CD4-positive, CD25-positive, alpha-beta regulatory T cell (primary cell): ENCODE data around the gene CLIP4. TPM values are rescaled to one million over a fixed set of nuclear protein-coding genes. Genes with fewer than 3 reads are reported as not detected.
"Not testable (repeated sequence)": the region's sequence is repeated elsewhere in the genome, so short reads cannot be mapped to it uniquely, and the experiment has no call there.

Source experiments
- ATAC-seq, 2 donors: fragments of 150-1000 bp; cut with Tn5 transposase; one replicate each; pipeline ENCODE4 v1.10.0; 2021; ENCODE audit warnings: low read depth in 2 of 2, moderate number of reproducible peaks in 2 of 2, moderate library complexity in 1 of 2
- DNase-seq, 3 donors: peaks; one replicate each; pipeline versions ENCODE4 v3.0.0 to v3.0.0-alpha.2; 2012 to 2022; ENCODE audit warnings: mixed read lengths in 1 of 3
- H3K27ac ChIP-seq: one replicate; pipeline ENCODE4 v1.7.0; 2013; ENCODE audit warnings: mild to moderate bottlenecking, low read length; ENCODE audit not compliant: insufficient read depth, poor library complexity, severe bottlenecking
- H3K27me3 ChIP-seq: one replicate; pipeline ENCODE4 v1.7.0; 2013; ENCODE audit warnings: low read length; ENCODE audit not compliant: control insufficient read depth, insufficient read depth
- H3K36me3 ChIP-seq: one replicate; pipeline ENCODE4 v1.7.0; 2013; ENCODE audit warnings: mild to moderate bottlenecking, low read length, moderate library complexity; ENCODE audit not compliant: control insufficient read depth, insufficient read depth
- H3K4me1 ChIP-seq: 2 replicates; pipeline ENCODE4 v1.7.0; 2013; ENCODE audit warnings: mild to moderate bottlenecking, low read length; ENCODE audit not compliant: insufficient read depth, control insufficient read depth, poor library complexity, severe bottlenecking
- H3K4me3 ChIP-seq: one replicate; pipeline ENCODE4 v1.7.0; 2013; ENCODE audit warnings: low read depth, mild to moderate bottlenecking, low read length, moderate library complexity
- H3K9me3 ChIP-seq, 2 experiments: 1 replicate in 1 of 2; 2 replicates in 1 of 2; pipeline ENCODE4 v1.7.0; 2013; ENCODE audit warnings: low read length in 2 of 2, mild to moderate bottlenecking in 1 of 2, moderate library complexity in 1 of 2; ENCODE audit not compliant: control insufficient read depth in 2 of 2
- H3K27ac Mint-ChIP-seq, 3 donors: one replicate each; pipeline ENCODE4 v1.8.0; 2020 to 2022; ENCODE audit warnings: mild to moderate bottlenecking in 3 of 3, mixed read lengths in 3 of 3, moderate library complexity in 2 of 3
- H3K27me3 Mint-ChIP-seq: one replicate; pipeline ENCODE4 v1.8.0; 2022; ENCODE audit warnings: mild to moderate bottlenecking, mixed read lengths
- H3K36me3 Mint-ChIP-seq: one replicate; pipeline ENCODE4 v1.8.0; 2020; ENCODE audit warnings: mixed read lengths
- H3K4me1 Mint-ChIP-seq, 4 donors: one replicate each; pipeline ENCODE4 v1.8.0; 2020 to 2022; ENCODE audit warnings: mixed read lengths in 4 of 4, mild to moderate bottlenecking in 1 of 4
- H3K4me3 Mint-ChIP-seq, 4 donors: one replicate each; pipeline ENCODE4 v1.8.0; 2020 to 2022; ENCODE audit warnings: mild to moderate bottlenecking in 4 of 4, mixed read lengths in 4 of 4, moderate library complexity in 3 of 4
- H3K9me3 Mint-ChIP-seq, 7 donors: one replicate each; pipeline ENCODE4 v1.8.0; 2020 to 2022; ENCODE audit warnings: mixed read lengths in 7 of 7, mild to moderate bottlenecking in 3 of 7, moderate library complexity in 2 of 7
- polyA plus RNA-seq, 4 donors: library from polyadenylated mRNA; unstranded; fragments of 300-500 nt; fragmentation: Illumina TruSeq; gene quantifications; one replicate each; pipeline ENCODE4 v1.2.3, GENCODE V29; 2021
- total RNA-seq: library from RNA; stranded (reverse); gene quantifications from one replicate; pipeline ENCODE4 v1.2.3, GENCODE V29; 2022

Gene CLIP4
- total and polyA plus RNA-seq, 5 donors from 2014 or later = 13.5 to 37.7 (median 17.3) TPM

DNA sequence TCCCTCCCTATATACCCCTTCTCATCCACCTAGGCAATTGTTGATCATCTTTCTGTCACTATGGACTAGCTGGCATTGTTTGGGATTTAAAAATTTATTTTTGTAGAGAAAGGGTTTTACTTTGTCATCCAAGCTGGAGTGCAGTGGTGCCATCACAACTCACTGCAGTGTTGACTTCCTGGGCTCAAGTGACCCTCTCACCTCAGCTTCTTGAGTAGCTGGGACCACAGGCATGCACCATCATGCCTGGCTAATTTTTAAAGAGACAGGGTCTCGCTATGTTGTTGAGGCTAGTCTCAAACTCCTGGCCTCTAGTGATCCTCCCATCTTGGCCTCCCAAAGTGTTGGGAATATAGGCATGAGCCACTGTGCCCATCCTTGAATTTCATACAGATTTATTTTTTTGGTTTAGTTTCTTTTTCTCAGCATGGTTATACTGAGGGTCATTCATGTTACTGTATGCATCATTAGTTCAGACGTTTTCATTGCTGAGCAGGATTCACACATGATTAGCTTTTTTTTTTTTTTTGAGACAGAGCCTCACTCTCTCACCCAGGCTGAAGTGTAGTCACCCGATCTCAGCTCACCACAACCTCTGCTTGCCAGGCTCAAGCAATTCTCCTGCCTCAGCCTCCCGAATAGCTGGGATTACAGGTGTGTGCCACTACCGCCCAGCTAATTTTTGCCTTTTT lies 32.3 kb upstream of the CLIP4 start:
- H3K4me1 ChIP-seq = no peaks in the 10 kb centered on the region
- no peaks in the 10 kb centered on the region for H3K36me3 ChIP-seq
- Mint-ChIP-seq H3K9me3 (peaks cover 0 to 6% (median 0%) of the 10 kb centered on the region in 7 donors), H3K27ac (no peak overlapping the region), H3K36me3 (no peaks in the 10 kb centered on the region), H3K27me3 (peaks cover 16% of the 10 kb centered on the region), H3K4me1 (no peaks in the 10 kb centered on the region), H3K4me3 (no peak overlapping the region)
- DNase-seq = no peak
- no peak overlapping the region for H3K4me3 ChIP-seq
- H3K9me3 ChIP-seq = no peaks in the 10 kb centered on the region
- H3K27ac ChIP-seq = no peak overlapping the region
- ATAC-seq = no peak
- H3K27me3 ChIP-seq = peaks cover 2% of the 10 kb centered on the region

DNA sequence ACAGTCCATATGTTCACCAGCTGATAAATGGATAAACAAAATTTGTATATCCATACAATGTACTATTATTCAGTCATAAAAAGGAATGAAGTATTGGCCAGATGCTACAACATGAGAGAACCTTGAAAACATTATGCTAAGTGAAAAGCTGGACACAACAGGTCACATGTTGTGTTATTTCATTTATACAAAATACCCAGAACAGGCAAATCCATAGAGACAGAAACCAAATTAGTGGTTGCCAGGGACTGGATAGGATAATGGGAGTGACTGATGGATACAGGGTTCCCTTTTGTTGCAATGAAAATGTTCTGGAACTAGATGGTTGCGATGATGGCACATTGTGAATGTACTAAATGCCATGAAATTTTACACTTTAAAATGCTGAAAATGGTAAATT lies 30.7 kb upstream of the CLIP4 start:
- ATAC-seq = no peak
- no peaks in the 10 kb centered on the region for H3K36me3 Mint-ChIP-seq
- Histone ChIP-seq H3K36me3 (no peaks in the 10 kb centered on the region), H3K27ac (no peak overlapping the region), H3K4me3 (no peak overlapping the region), H3K4me1 (no peaks in the 10 kb centered on the region), H3K27me3 (peaks cover 5% of the 10 kb centered on the region), H3K9me3 (no peaks in the 10 kb centered on the region)
- no peak overlapping the region for H3K4me3 Mint-ChIP-seq
- peak overlapping the region in 1 of 3 donors; percentile 7 for H3K27ac Mint-ChIP-seq
- peaks cover 0 to 5% (median 0%) of the 10 kb centered on the region in 7 donors for H3K9me3 Mint-ChIP-seq
- H3K27me3 Mint-ChIP-seq = peaks cover 30% of the 10 kb centered on the region
- no peak for DNase-seq
- no peaks in the 10 kb centered on the region for H3K4me1 Mint-ChIP-seq

DNA sequence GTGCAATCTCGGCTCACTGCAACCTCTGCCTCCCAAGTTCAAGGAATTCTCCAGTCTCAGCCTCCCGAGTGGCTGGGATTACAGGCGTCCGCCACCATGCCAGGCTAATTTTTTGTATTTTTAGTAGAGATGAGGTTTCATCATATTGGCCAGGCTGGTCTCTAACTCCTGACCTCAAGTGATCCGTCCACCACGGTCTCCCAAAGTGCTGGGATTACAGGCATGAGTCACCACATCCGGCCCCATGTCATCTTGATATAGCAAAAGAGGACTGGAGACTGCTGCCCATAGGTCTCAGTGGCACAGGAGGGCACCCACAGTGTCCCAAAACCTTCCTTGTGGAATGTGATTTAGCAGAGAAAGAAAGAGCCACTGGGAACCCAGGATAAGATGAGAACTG lies 24.9 kb upstream of the CLIP4 start:
- H3K36me3 Mint-ChIP-seq, ATAC-seq, H3K9me3 Mint-ChIP-seq: not testable (repeated sequence)

DNA sequence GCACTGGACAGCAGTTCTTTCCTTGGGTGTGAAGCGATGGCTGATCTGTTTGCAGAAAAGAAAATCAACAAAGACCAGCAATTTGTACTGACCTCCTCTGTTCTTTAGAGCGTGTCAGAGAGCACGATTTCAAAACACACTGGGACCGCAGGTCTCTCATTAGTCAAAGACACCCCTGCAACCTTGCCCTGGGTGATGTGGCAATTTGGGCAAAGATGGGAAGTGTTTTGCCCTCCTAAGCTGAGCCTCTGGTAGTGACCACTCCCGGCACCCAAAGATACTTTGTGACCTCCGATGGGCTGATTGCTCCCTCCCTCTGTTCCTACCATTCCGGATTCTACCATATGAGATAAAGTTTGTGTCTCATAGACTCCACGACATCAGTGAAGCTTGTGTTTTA lies 18.2 kb upstream of the CLIP4 start:
- Mint-ChIP-seq H3K27me3 (peaks cover 16% of the 10 kb centered on the region), H3K9me3 (peaks cover 0 to 1% (median 0%) of the 10 kb centered on the region in 7 donors), H3K4me1 (no peaks in the 10 kb centered on the region), H3K27ac (no peak overlapping the region), H3K4me3 (no peak overlapping the region), H3K36me3 (no peaks in the 10 kb centered on the region)
- Histone ChIP-seq H3K27ac (no peak overlapping the region), H3K36me3 (no peaks in the 10 kb centered on the region), H3K4me3 (no peak overlapping the region), H3K9me3 (no peaks in the 10 kb centered on the region), H3K4me1 (no peaks in the 10 kb centered on the region), H3K27me3 (peaks cover 3% of the 10 kb centered on the region)
- DNase-seq = no peak
- ATAC-seq = no peak

More for the DNA sequence above, 24.9 kb upstream of the CLIP4 start:
- H3K4me1 ChIP-seq, H3K27ac ChIP-seq, H3K4me3 ChIP-seq, H3K36me3 ChIP-seq, DNase-seq, H3K4me3 Mint-ChIP-seq, H3K27ac Mint-ChIP-seq, H3K27me3 ChIP-seq, H3K4me1 Mint-ChIP-seq, H3K9me3 ChIP-seq: not testable (repeated sequence)
- H3K27me3 Mint-ChIP-seq = peaks cover 38% of the 10 kb centered on the region

DNA sequence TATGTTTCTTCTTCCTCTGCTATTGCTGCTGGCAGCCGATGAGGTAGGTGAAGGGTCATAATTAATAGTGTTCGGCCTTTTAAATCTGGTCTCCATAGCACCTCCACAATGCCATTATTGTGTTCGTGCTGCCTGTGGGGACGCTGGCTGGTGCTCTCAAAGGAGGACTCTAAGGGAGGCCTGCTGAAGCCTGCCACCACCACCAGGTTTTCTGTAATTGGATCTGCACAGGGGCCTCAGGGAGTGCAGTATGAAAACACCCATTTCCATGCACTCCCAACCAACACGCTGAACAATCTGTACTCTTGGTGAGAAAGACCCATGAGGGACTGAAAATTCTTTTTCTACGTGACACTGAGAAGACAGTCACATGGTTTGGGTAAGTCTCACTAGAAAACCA lies 17.6 kb upstream of the CLIP4 start:
- H3K36me3 Mint-ChIP-seq = no peaks in the 10 kb centered on the region
- Histone ChIP-seq H3K27me3 (peaks cover 3% of the 10 kb centered on the region), H3K27ac (no peak overlapping the region), H3K9me3 (no peaks in the 10 kb centered on the region), H3K36me3 (no peaks in the 10 kb centered on the region), H3K4me3 (no peak overlapping the region), H3K4me1 (no peaks in the 10 kb centered on the region)
- peaks cover 0 to 1% (median 0%) of the 10 kb centered on the region in 7 donors for H3K9me3 Mint-ChIP-seq
- H3K4me1 Mint-ChIP-seq = no peaks in the 10 kb centered on the region
- H3K27ac Mint-ChIP-seq = no peak overlapping the region
- ATAC-seq = no peak
- peak overlapping the region in 1 of 4 donors; percentile 52 for H3K4me3 Mint-ChIP-seq
- peaks cover 16% of the 10 kb centered on the region for H3K27me3 Mint-ChIP-seq
- DNase-seq = no peak

DNA sequence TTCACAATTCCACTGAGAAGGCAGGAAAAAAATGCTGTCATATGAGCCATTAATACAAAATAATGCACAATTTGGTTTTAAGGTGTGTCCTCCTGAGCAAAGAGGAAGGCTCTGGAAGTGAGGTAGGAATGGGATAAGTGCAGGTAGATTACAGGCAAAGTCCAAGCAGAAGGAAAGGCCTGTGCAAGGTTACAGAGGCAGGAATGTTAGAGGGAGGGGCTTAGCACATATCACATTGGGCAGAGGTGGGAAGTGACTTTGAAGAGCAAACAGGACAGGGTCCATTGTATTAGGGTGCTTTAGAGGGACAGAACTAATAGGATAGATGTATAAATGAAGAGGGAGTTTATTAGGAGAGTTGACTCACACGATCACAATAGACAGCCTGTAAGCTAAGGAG lies 14.7 kb upstream of the CLIP4 start:
- H3K4me3 ChIP-seq = no peak overlapping the region
- H3K36me3 ChIP-seq = no peaks in the 10 kb centered on the region
- H3K4me1 ChIP-seq = no peaks in the 10 kb centered on the region
- Mint-ChIP-seq H3K4me3 (no peak overlapping the region), H3K27me3 (peaks cover 16% of the 10 kb centered on the region), H3K4me1 (no peaks in the 10 kb centered on the region), H3K9me3 (peaks cover 0 to under 1% (median 0%) of the 10 kb centered on the region in 7 donors), H3K36me3 (no peaks in the 10 kb centered on the region), H3K27ac (no peak overlapping the region)
- H3K27ac ChIP-seq = no peak overlapping the region
- no peak for ATAC-seq
- H3K9me3 ChIP-seq = no peaks in the 10 kb centered on the region
- DNase-seq = no peak
- H3K27me3 ChIP-seq = peaks cover 2% of the 10 kb centered on the region

DNA sequence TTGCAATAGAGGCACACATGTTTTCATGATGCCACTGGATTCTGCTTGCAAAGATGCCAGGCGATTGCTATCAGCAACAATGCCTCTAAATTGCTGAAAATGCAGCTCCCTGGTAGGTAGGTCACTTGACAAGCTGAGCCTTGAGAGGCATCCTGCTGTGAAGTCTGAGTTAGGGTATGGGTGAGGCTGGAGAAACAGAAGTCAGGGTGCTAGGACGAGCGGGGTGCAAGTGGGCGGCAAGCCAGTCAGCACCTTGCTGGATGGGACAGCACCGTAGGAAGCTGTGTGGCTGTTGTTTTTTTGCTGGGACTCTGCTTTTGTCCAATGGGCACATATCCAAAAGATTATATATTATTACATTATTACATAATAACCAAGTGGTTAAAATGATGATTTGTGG lies 10.5 kb upstream of the CLIP4 start:
- ATAC-seq = no peak
- H3K27me3 ChIP-seq = no peaks in the 10 kb centered on the region

DNA sequence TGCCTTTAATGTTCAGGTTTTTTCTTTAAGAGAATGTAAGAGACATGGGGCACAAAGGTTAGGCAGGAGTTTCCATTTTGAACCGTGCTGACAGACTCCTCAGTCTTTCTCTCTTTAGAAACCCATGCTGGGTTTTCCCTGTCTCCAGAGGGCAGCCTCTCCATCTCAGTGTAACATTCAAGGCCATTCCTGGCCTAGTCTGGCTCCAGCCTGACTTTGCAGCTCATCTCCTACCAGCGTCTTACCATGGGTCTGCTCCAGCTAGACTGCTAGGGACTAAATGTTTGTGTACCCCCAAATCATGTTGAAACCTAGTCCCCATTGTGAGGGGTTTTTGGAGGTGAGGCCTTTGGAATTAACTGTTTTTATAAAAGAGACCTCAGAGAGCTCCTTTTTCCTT lies 9.8 kb upstream of the CLIP4 start:
- no peaks in the 10 kb centered on the region for H3K27me3 ChIP-seq
- Mint-ChIP-seq H3K4me3 (no peak overlapping the region), H3K27me3 (peaks cover 22% of the 10 kb centered on the region), H3K27ac (no peak overlapping the region), H3K36me3 (peaks cover 2% of the 10 kb centered on the region), H3K4me1 (peaks cover 0 to 5% (median 0%) of the 10 kb centered on the region in 4 donors), H3K9me3 (no peaks in the 10 kb centered on the region)
- no peaks in the 10 kb centered on the region for H3K36me3 ChIP-seq
- no peaks in the 10 kb centered on the region for H3K9me3 ChIP-seq
- DNase-seq (no peak), ATAC-seq (no peak)
- H3K4me1 ChIP-seq = no peaks in the 10 kb centered on the region
- H3K27ac ChIP-seq = no peak overlapping the region
- no peak overlapping the region for H3K4me3 ChIP-seq

More for the DNA sequence above, 10.5 kb upstream of the CLIP4 start:
- no peaks in the 10 kb centered on the region for H3K36me3 Mint-ChIP-seq
- peaks cover 0 to 5% (median 0%) of the 10 kb centered on the region in 4 donors for H3K4me1 Mint-ChIP-seq
- peaks cover 18% of the 10 kb centered on the region for H3K27me3 Mint-ChIP-seq
- H3K27ac Mint-ChIP-seq = no peak overlapping the region
- Histone ChIP-seq H3K4me3 (no peak overlapping the region), H3K9me3 (no peaks in the 10 kb centered on the region), H3K36me3 (no peaks in the 10 kb centered on the region), H3K4me1 (no peaks in the 10 kb centered on the region), H3K27ac (no peak overlapping the region)
- H3K4me3 Mint-ChIP-seq = no peak overlapping the region
- no peak for DNase-seq
- H3K9me3 Mint-ChIP-seq = no peaks in the 10 kb centered on the region
